GM19324 (cell line): Measurements from ENCODE around the gene POC1A.
"Not testable (repeated sequence)": the region's sequence is repeated elsewhere in the genome, so short reads cannot be mapped to it uniquely, and the experiment has no call there.

Experiments
- ATAC-seq: cut with Tn5 transposase; IDR thresholded peaks from one replicate; pipeline ENCODE4 v1.9.1; 2021; ENCODE audit warnings: mild to moderate bottlenecking, moderate library complexity; ENCODE audit not compliant: unreplicated experiment, low FRiP score

The POC1A gene

GRCh38 chr3:52054661-52055511 is 99.3 kb downstream of the POC1A start:
- no peak for ATAC-seq

DNA sequence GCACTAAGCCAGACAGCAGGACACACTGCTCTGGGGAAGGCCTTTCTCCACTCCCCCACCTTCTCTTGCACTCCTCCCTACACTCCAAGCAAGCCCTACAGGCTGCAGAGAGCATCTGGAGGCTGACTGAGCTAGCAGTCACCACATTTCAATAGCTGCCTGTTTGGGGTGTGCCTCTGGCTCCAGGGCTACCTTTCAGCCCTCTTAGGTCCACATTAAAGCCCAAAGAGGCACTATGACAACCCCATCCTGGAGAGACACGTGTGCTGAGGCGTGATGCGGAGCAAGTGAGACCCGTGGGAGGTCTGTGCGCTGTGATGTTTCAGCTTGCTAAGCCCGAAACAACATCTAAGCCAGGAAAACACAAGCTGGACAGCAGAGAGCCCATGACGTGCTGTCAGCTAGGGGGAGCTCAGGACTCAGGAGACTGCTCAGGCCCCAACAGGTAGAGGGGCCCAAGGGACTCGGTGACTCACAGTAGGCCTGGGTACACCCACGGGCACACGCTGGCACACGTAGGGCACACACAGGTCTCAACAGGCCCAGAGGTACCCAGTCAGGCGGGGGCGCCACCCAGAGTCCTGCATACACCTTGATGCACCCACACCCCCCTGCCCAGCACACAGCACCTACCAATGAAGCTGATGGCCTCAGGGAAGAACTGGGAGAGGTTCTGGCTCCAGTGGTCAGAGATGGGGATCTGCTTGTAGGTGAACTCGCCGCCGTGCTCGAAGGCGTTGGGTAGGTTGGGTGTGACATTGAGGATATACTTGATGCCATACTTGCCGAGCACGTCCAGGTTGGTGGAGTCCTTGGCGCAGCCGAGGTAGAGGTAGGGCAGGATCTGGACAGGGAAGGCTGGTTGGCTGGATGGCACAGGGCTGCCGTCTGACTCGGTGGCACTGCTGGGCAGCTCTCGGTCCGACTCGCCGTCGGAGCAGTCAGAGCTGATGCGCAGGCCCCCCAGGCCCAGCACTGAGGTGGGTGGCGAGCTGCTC is 100.6 kb downstream of the POC1A start:
- ATAC-seq = no peak

DNA sequence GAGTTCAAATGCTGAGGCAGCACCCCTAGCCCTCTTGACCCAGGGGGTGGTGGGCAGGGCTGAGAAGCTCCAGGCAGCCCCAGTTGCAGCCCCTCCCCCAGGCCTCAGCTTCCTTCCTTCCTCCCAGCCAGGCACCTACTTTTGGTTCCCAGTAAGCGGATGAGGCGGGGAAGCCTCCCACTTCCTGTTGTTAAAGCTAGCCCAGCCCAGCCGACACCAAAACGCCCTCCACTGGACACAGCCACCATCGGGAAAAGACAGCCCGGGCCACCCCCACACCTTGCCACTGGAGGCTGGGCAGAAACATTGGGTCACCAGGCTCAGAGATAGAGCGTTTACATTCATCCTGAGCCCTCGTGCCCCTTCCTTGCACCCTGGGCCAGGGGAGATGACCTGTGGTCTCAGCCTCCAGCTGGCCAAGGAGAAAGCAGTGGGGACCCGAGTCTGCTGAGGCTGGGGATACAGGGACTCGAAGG is 101.4 kb downstream of the POC1A start:
- ATAC-seq = no peak

- ATAC-seq = no peak
Measured at GRCh38 chr3:52051444-52051843, 102.8 kb downstream of the POC1A start.

- no peak for ATAC-seq
Measured at GRCh38 chr3:52050571-52050970, 103.7 kb downstream of the POC1A start.

- ATAC-seq = no peak
Measured at GRCh38 chr3:52049503-52049902, 104.7 kb downstream of the POC1A start.

DNA sequence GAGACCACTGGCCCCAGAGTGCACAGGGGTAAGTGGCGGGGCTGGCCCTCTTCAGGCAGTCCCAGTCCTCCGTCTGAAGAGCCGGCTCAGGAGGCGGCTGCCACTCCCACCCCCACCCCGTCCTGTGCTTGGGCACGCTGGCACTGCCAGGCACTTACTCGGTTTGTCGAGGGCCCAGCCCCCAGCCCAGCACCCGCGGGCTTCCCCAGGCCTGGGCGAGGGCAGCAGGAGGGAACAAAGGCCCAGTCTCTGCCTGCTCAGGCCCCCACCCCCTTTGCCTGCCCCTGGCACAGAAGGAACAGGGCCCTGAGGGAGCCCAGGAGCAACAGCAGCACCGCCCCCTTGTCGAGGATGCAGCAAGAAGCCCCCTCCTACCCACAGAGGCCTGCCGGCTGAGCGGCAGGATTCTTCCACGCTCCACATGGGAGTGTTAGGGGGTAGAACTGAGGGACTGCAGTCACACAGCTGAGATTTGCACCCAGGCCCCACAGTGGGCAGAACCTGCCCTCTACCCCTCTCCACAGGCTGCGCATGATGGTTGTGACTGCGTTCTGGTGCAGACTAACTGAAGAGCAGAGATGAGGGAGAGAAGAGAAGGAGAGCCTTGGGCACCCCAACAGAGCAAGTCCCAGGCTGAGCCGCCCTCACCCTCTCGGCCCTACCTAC is 106.8 kb downstream of the POC1A start:
- ATAC-seq = no peak

DNA sequence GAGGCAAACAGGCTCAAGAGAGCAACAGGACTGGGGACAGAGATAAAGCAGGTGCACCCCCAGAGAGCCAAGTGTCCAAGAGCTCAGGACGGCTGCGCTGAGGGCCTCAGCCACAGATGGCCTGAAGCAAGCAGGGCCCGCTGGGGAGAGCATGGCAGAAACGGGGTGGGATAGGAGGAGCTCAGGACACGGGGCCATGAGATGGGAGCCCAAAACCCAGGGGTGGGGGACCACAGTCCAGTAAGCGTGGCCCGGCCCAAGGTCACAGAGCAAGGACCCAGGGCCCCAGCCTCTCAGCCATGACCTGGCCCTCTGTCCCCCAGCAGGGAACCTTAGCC is 107.4 kb downstream of the POC1A start:
- ATAC-seq = no peak

GRCh38 chr3:52046186-52046901 is 107.9 kb downstream of the POC1A start:
- no peak for ATAC-seq

DNA sequence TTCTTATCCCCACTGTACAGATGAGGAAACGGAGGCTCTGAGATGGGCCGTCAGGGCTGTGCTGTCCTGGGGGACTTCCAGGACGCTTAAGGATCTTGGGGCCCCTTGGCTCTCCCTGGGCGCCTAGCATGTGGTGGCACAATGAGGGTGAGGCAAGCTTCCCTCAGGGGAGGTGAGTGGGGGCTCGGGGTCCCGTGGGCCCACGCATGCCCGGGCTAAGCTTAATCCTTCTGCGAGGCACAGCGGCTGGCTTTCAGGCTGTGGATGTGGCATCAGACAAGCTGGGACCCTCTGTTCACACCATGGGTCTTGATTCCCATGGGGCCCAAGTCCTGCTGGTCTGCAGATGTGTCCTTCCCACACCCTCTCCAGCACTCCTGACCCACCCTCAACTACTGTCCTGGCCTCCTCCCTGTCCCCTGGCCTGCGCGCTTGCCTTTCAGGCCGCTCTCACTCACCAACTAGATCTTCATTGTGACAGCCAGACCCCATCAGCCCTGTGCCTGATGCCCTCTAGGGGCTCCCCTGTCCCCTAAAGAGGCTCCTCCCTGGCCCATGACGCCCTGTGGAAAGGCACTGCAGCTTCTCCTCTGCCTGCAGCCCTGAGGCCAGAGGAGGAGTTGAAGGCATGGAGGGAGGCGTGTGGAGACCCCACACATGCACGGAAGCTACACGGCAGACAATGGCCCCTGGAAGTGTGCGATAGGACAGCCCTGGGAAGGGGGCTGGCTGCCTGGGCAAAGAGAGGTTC is 109.2 kb downstream of the POC1A start:
- ATAC-seq = no peak

- no peak for ATAC-seq
Measured at GRCh38 chr3:52043750-52044149, 110.5 kb downstream of the POC1A start.

- not testable (repeated sequence) for ATAC-seq
Measured at GRCh38 chr3:52043039-52043438, 111.2 kb downstream of the POC1A start.

GRCh38 chr3:52041118-52041731 is 113.0 kb downstream of the POC1A start:
- no peak for ATAC-seq

GRCh38 chr3:52040600-52040999 is 113.6 kb downstream of the POC1A start:
- ATAC-seq = no peak

DNA sequence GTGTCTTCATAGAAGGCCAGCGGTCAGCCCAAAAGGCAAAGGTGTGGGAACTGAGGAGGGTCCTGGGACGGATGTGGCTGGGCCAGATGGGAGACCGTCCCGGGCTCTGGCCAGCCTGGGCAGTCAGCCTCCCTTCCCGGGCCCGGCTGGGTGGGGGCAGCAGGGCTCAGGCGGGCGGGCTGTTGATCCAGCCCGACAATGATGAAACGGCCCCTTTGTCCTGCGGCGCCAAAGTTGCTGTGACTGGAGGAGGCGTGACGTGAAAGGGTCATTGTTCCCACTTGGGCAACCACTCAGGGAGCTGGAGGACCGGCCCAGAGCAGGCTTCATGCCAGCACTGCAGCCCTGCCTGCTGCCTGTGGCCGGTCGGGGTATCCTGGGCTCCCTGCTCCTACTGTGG is 114.4 kb downstream of the POC1A start:
- no peak for ATAC-seq

DNA sequence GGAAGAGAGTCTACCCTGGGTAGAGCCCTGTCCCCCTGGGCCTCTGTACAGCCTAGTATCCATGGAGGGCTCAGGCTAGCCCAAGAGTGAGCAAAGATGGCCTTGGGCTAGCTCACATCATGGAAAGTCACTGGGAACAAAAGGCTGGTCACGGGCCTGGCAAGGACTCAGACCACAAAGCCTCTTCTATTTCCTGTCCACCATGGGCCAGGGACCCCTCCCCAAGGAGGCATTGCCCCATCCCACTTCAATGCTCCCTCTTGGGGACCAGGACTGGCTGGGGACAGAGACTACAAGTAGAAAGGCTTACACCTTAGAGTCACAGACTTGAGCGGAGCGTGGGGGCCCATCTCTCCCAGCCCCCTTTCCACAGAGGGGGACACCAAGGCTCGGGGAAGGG is 114.8 kb downstream of the POC1A start:
- ATAC-seq = no peak

DNA sequence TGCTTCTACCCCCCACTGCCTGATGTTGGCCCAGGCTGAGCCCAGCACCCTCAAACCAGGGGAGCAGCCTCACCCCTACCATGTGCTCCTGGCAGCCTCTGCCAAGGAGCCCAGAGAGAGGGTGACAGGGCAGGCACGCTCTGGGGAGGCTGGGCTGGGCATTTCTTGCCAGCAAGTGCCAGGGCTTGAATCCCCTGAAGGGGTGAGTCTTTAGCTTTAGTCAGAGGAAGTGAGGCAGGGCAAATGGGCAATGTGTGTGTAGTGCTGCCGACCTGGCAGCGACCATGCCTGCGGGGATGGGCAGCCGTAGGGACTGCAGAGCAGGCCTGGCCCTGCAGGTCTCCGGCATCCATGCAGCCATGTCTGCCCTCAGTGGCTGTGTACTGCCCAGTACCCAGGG is 116.0 kb downstream of the POC1A start:
- ATAC-seq = no peak

GRCh38 chr3:52037291-52037690 is 116.9 kb downstream of the POC1A start:
- no peak for ATAC-seq

DNA sequence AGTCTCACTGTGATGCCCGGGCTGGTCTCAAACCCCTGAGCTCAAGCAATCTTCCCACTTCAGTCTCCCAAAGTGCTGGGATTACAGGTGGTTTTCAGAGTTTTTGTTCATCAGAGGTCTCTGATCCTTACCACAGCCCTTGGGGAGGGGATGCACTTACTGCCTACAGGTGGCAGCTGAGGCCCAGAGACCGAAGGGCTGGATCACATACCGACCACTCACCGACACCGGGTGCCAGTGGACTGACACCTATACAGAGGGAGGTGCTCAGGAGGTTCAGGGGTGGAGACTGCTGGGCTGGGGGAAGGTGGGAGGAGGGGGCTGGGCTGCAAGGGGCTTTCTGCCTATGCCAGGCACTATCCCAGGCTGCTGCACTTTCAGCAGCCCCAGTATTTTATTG is 117.4 kb downstream of the POC1A start:
- ATAC-seq = no peak
